Urinary bladder (tissue), 2 donors: Measurements from ENCODE around the gene INIP. TPM values are rescaled to one million over a fixed set of nuclear protein-coding genes. Genes with fewer than 3 reads are reported as not detected.

Experiments used
- polyA plus RNA-seq: library from polyadenylated mRNA; stranded (reverse); fragments of 200-250 nt; gene quantifications from one replicate; pipeline ENCODE4 v1.2.3, GENCODE V29; 2013
- total RNA-seq: library from RNA; depleted of rRNA; stranded (reverse); fragments of >200 nt; gene quantifications from one replicate; pipeline ENCODE4 v1.2.3, GENCODE V29; 2014
- donor health status: healthy.

The INIP gene
- total and polyA plus RNA-seq, 2 donors, result 10.4 to 25.9 TPM

Other genes starting within 250 kb of the INIP start
- 11.3 TPM for gene KIAA1958, start 231.3 kb downstream of the INIP start, total RNA-seq
- gene KIAA1958, start 231.3 kb downstream of the INIP start, polyA plus RNA-seq, result 1.3 TPM
- 20.7 TPM for gene SNX30, start 32.6 kb upstream of the INIP start, total RNA-seq
- gene SNX30, start 32.6 kb upstream of the INIP start, polyA plus RNA-seq, result 4.5 TPM
- gene SLC46A2, start 172.8 kb upstream of the INIP start, total RNA-seq, result 3.1 TPM
- gene SLC46A2, start 172.8 kb upstream of the INIP start, polyA plus RNA-seq, result 1.4 TPM